OCI-LY1 (cell line): ENCODE data around the gene SKAP1.

ENCODE experiments used
- EZH2 ChIP-seq: fragments of 200-600 bp; sonication (generic), shearing (Covaris generic); IDR thresholded peaks from 2 replicates; pipeline ENCODE4 v1.8.0; 2017; ENCODE audit warnings: borderline replicate concordance, mixed run types, mild to moderate bottlenecking, antibody characterized with exemption, low read length, moderate library complexity, mixed read lengths
- TF ChIP-seq, protein P1 (sequence below): fragments of 200-600 bp; sonication (generic), shearing (Covaris generic); IDR thresholded peaks from 2 replicates; pipeline ENCODE4 v1.5.1; 2017; ENCODE audit warnings: mild to moderate bottlenecking, antibody characterized with exemption, low read length, moderate library complexity, mixed read lengths

- TF ChIP-seq, protein P1, sequence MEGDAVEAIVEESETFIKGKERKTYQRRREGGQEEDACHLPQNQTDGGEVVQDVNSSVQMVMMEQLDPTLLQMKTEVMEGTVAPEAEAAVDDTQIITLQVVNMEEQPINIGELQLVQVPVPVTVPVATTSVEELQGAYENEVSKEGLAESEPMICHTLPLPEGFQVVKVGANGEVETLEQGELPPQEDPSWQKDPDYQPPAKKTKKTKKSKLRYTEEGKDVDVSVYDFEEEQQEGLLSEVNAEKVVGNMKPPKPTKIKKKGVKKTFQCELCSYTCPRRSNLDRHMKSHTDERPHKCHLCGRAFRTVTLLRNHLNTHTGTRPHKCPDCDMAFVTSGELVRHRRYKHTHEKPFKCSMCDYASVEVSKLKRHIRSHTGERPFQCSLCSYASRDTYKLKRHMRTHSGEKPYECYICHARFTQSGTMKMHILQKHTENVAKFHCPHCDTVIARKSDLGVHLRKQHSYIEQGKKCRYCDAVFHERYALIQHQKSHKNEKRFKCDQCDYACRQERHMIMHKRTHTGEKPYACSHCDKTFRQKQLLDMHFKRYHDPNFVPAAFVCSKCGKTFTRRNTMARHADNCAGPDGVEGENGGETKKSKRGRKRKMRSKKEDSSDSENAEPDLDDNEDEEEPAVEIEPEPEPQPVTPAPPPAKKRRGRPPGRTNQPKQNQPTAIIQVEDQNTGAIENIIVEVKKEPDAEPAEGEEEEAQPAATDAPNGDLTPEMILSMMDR = no peak
- no peak for TF ChIP-seq EZH2
These were observed 253.6 kb downstream of the SKAP1 start for GRCh38 chr17:48176471-48176855.
